HCT116 (cell line): ENCODE measurements around the gene PBX3.

ENCODE experiments used
- CBX3 ChIP-seq: IDR thresholded peaks from 2 replicates; pipeline ENCODE4 v1.6.1; 2012; ENCODE audit warnings: low read depth
- CEBPB ChIP-seq: IDR thresholded peaks from 2 replicates; pipeline ENCODE4 v1.6.1; 2012; ENCODE audit warnings: low read depth
- CTCF ChIP-seq, 3 experiments: fragments of 200-600 bp in 1 of 3; sonication (generic) in 1 of 3; IDR thresholded peaks in 2 of 3; conservative IDR thresholded peaks in 1 of 3; 2 replicates each; pipeline ENCODE4 v1.5.1; 2012 to 2017; ENCODE audit warnings: low read depth in 2 of 3, low read length in 2 of 3, antibody characterized with exemption in 1 of 3, borderline replicate concordance in 1 of 3, control low read depth in 1 of 3, mild to moderate bottlenecking in 1 of 3, mixed read lengths in 1 of 3, mixed run types in 1 of 3, moderate library complexity in 1 of 3; ENCODE audit not compliant: insufficient read depth in 1 of 3
- ELF1 ChIP-seq: IDR thresholded peaks from 2 replicates; pipeline ENCODE4 v1.6.1; 2012; ENCODE audit warnings: low read depth, borderline replicate concordance
- EZH2 ChIP-seq: fragments of 200-600 bp; sonication (generic); IDR thresholded peaks from 2 replicates; pipeline ENCODE4 v1.6.1; 2017; ENCODE audit warnings: antibody characterized with exemption, mixed run types
- EZH2phosphoT487 ChIP-seq: fragments of 200-600 bp; IDR thresholded peaks from 2 replicates; pipeline ENCODE4 v1.6.1; 2018; ENCODE audit warnings: antibody characterized with exemption, borderline replicate concordance
- JUND ChIP-seq: IDR thresholded peaks from 2 replicates; pipeline ENCODE4 v1.6.1; 2012
- POLR2AphosphoS5 ChIP-seq: IDR thresholded peaks from 2 replicates; pipeline ENCODE4 v1.6.1; 2011; ENCODE audit warnings: mild to moderate bottlenecking, low read depth, low read length, moderate library complexity
- REST ChIP-seq: IDR thresholded peaks from 2 replicates; pipeline ENCODE4 v1.6.1; 2012; ENCODE audit warnings: low read depth
- SIN3A ChIP-seq: IDR thresholded peaks from 2 replicates; pipeline ENCODE4 v1.6.1; 2012; ENCODE audit warnings: low read depth
- SP1 ChIP-seq: IDR thresholded peaks from 2 replicates; pipeline ENCODE4 v1.6.1; 2012; ENCODE audit warnings: low read depth
- ZFX ChIP-seq: fragments of 450-650 bp; IDR thresholded peaks from 2 replicates; pipeline ENCODE4 v1.6.1; 2017

GRCh38 chr9:125963932-125964331, 216.8 kb downstream of the PBX3 start:
- TF ChIP-seq JUND (no peak), SP1 (no peak), SIN3A (no peak), CTCF (IDR thresholded peaks at IDR 0.05 in 2 of 3, conservative IDR thresholded peaks at IDR 0.05 in 1 of 3; ENCODE audit: borderline replicate concordance in 1 of 3, insufficient read depth in 1 of 3, low read depth in 2 of 3, low read length in 2 of 3) (no peak), CBX3 (no peak), ZFX (no peak), REST (no peak), POLR2AphosphoS5 (no peak), EZH2 (no peak), EZH2phosphoT487 (no peak), ELF1 (no peak), CEBPB (no peak)
